Colon (tissue), 2 donors: Measurements from ENCODE around the gene PEAR1.
"Not testable (repeated sequence)": the region's sequence is repeated elsewhere in the genome, so short reads cannot be mapped to it uniquely, and the experiment has no call there.

Experiments
- FAIRE-seq: peaks from 2 replicates; lab custom pipeline; 2012; peaks lifted over from hg19 to GRCh38; lab: Jason Lieb, UNC
- donor health status: control.
- donor health status: control.

PEAR1 gene

DNA sequence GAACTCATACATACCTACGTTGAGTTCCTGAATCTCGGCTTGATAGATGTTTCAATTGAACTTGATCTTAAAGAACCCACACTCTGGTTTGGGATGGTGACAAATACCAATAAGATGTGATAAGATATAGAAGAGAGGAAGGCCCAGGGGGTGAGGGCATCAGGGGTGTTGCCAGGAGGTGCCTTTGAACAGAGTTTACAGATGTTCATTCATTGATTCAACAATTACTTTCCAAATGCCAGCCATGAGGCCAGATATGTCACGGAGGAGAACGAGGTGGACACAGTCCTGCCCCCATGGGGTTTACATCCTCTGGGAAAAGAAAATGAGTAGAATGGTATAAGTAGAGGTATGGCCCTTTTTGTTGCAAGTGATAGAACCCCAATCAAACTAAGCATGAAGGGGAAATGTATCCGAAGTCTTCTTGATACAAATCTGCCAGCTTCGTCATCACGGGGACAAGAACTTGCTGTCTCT, 27.6 kb downstream of the PEAR1 start:
- FAIRE-seq = no peak

DNA sequence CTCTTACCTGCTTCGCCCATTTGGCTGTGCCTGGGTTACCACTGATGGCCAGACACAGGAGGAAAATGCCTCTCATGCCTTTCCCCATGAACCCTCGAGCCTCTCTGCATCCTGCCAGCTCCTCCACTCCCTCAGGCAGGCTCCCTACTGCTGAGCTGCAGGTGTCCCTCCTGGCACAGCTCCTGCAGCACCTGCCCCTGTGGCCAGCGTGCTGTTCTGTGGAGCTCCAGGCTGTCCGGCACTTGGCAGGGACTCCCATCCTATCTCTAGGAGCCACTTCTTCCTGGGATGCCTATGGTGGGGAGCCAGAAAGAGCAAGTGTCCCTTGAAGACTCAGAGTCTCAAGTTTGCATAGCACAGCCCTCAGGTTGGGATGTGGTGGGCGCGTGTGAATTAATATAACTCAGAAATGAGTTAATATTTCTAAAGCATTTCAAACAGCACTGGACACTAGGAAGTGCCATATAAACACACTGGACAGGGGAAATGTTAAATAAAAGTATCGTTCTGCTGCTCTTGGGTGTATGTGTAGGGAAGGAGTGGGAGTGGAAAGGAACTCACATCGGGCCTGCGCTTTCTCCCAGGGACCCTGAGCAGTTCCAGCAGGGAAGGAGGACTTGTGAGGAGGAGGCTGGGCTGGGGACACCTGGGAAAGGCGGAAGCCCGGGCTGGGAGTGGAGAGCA, 29.6 kb downstream of the PEAR1 start:
- no peak for FAIRE-seq

DNA sequence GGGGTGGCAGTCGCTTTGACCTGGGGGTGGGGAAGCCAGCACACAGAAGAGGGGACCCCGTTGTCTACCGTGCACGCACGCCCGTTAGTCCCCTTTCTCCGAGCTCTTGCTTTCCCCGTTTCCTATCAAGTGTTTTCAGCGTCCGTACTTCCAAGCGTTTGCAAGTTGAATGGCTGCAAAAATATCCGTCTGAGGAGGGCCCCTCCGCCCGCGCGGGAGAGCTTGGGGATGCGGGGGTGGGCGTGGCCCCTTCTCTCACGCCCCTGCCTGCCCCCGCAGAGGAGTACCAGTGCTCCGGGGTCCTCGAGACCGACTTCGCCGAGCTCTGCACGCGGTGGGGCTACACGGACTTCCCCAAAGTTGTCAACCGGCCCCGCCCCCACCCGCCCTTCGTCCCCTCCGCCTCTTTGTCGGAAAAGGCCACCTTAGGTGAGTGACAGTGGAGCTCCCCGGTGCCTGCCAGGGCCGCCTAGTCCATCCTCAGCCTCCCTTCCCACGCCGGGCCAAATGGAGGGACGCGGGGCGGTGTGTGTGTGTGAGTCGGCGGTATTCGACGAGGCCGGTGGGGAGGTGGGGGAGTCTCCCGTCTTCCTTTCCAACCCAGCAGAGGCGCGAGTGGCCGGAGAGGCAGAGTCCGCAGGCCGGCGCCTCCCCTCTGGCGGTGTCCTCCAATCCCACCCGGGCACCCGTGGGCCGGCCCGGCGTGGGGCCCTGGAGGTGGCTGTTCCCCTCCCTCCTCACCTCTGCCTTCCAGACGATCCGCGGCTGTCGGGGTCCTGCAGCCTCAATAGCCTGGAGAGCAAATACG, 30.4 kb downstream of the PEAR1 start:
- no peak for FAIRE-seq

DNA sequence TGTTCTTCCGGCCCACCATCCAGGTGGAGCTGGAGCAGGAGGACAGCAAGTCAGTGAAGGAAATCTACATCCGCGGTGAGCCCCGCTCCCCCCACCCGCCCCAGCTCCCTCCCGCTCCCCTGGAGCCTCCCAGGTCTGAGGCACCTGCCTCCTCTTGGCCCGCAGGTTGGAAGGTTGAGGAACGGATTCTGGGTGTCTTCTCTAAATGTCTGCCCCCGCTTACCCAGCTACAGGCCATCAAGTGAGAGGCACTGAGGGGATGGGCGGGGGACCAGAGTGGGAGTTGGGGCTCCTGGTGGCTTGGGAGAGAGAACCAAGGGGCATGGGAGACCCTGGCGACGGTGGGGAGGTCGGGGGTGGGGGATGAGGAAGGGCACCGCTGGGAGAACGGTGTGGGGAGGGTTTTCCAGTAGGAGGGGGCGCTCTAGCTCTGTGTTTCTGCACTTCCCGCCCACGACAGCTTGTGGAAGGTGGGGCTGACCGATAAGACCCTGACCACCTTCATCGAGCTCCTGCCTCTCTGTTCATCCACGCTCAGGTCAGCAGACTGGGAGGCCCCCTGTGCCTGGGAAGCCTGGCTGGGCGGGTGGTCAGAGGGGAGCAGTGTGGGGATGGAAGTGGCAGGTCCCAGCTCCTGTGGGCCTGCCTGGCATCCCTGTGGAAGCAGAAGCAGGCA, 31.1 kb downstream of the PEAR1 start:
- FAIRE-seq = no peak

DNA sequence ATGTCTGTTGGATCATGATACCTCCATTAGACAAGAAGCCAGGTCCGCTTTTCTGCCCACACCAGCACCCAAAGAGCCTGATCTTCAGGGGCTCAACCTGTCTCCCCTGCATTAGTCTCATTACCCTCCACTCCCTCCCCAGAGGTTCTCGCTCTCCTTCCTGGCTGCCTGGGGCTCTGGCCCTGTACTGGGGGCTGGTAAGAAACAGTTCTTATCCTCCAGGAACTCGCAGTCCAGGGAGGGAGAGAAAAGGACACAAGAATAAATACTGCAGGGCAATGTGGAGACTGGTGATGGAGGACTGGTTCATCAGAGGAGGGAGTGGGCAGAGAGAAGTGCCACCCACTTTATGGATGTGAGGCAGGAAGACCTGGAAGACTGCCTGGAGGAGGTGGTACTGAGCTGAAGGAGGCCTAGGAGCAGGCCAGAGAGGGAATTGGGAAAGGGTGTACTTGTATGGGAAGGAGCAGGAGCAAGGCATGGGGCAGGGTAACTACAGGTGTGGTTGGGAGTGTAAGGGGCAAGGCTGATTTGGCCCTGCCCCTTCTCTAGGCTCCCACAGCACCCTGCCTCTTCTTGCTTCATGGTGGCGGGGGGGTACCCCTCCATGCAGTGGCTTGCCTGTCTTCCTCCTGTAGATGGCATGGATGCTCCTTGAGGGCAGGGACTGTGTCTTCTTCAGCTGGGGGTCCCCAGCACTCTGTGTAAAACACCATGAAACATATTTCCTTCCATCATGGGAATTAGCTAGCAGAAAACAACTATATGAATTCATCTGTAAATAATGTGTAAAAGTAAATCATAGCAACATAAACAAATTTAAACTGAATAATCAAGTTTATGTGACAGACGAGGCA, 31.9 kb downstream of the PEAR1 start:
- no peak for FAIRE-seq

DNA sequence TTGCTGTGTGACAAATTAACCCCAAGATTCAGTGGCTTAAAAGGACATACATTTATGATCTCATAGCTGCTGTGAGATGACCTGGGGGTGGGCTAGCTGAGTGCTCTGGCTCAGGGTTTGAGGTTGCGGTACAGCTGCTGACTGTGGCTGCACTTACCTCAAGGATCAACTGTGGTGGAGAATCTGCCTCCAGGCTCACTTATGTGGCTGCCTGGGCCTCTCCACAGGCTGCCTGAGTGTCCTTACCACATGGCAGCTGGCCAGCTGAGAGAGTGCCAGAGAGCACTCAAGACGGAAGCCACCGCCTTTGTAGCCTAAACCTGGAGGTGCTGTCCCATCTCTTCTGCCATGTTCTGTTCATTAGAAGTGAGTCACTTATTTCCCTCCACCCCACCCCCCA, 32.7 kb downstream of the PEAR1 start:
- FAIRE-seq = no peak

DNA sequence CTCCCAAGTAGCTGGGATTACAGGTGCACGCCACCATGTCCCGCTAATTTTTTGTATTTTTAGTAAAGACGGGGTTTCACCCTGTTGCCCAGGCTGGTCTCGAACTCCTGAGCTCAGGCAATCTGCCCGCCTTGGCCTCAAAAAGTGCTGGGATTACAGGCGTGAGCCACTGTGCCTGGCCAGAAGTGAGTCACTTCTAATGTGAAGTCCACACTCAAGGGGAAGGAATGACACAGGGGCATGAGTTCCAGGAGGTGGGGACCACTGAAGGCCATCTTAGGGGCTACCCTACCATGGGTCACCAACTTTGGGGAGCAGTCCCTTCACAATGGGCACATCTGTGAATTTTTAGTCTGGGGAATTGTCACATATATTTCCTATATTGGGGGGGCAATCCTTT, 33.2 kb downstream of the PEAR1 start:
- FAIRE-seq = not testable (repeated sequence)

DNA sequence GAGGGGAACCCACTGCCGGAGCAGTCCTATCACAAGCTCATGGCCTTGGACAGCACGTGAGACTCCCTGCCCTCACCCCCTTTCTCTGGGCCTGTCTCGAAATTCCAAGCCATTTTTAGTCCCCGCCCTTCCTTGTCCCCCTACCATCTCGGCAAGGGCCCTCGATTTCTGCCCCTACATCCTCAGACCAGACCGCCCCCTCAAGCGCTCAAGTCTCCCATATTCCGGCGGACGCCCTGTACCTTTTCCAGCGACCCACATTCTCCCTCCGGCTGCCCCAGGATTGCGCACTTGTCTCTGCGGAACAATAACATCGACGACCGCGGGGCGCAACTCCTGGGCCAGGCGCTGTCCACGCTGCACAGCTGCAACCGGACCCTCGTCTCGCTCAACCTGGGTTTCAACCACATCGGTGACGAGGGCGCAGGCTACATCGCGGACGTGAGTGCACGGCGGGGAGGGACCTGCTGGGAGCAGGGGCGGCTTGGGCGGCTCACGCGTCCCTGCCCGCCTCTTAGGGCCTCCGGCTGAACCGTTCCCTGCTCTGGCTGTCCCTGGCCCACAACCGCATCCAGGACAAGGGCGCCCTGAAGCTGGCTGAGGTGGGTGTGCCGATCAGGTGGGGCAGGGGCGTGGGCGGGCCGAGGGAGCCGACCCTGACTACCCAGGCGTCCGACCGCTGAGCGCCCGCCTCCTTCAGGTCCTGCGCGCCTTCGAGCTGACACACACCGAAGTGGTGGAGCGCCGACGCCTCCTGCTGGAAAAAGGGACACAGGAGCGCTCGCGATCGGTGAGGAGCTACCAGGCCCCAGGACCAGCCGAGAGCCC, 33.9 kb downstream of the PEAR1 start:
- FAIRE-seq = no peak

DNA sequence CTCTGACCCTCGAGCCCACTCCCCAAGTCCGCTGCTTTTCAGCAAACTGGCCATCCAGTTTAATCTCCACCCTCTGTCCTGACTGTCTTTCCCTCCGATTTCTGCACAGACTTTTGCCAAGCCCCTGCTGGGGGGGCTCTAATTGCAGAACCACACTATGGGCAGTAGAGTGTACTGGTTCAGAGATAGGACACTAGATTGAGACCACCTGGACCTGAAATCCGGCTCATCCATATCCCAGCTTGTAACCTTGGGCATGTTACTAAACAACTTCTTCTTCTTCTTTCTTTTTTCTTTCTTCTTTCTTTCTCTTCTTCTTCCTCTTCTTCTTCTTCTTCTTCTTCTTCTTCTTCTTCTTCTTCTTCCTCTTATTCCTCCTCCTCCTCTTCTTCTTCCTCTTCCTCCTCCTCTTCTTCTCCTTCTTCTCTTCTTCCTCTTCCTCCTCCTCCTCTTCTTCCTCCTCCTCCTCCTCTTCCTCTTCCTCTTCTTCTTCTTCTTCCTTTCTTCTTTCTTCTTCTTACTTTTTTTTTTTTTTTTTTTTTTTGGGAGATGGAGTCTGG, 34.6 kb downstream of the PEAR1 start:
- no peak for FAIRE-seq

DNA sequence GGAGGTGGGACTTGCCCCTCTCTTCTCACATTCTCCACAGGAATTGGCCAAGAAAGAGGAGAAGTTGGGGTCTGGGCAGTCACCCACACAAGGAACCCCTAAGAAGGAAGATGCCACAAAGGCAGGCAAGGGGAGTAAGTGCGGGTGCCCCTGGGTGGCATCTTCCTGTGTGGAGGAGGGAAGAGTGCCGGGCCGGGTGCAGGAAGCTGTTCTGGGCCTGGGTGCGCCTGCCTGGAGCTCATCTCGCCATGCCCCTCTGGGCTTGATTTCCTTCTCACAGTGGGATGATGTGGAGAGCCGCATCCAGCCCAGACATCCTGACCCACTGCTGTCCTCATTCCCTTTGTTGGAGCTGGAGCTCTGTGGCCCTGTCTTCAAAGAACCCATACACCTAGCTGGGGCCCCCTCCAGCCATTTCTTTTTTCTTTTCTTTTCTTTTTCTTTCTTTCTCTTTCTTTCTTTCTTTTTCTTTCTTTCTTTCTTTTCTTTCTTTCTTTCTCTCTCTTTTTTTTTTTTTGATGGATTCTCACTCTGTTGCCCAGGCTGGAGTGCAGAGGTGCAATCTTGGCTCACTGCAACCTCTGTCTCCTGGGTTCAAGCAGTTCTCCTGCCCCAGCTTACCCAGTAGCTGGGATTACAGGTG, 36.2 kb downstream of the PEAR1 start:
- no peak for FAIRE-seq

DNA sequence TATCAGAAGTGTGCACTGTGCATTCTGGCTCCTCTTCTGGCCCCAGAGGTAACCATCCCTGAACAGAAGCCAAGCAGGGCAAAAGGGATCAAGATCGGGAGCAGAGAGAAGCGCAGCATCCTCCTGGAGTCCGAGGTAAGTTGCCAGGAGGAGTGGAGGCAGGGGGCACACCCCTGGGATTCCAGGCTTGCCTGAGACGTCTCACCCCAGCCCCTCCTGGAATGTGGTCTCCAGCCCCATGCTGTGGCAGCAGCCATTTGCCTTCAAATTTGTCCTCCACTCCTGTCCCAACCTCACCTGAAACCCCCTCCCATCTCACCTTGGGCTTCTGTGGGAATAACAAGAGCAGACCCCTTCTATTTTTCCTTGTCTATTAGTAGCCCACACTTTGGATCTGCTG, 37.0 kb downstream of the PEAR1 start:
- no peak for FAIRE-seq

DNA sequence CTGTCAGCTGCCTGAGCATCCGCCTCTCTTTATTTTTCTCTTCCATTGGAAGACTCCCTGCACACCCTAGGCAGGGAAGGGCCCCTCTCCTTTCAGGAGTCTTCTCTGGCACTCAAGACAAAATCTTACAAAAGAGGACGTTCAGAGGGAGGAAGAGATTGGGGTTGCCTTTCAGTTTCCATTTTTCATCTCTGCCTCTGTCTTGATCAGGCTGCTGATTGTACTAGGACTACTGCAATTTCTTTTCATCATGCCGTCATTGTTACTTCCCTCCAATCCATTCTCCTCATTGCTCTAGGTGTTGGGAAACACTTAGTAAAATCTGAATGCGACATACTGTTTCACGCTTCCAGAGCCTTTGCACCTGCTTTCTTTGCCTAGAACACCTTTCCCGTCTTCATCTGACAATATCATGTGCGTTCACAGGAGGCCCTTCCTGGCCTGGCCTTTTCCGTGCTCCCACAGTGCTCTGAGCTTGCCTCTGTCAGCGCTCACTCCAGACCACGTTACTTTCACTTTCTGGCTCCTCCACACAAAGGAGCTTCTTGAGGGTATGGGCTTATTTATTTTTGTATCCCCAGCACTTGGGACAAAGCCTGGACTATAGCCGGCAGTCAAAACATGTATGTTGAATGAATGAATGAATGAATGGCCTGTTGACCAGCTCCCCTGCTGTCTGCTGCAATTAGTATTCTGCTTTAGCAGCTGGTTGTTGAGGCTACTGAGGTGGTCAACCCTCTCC, 37.9 kb downstream of the PEAR1 start:
- no peak for FAIRE-seq

DNA sequence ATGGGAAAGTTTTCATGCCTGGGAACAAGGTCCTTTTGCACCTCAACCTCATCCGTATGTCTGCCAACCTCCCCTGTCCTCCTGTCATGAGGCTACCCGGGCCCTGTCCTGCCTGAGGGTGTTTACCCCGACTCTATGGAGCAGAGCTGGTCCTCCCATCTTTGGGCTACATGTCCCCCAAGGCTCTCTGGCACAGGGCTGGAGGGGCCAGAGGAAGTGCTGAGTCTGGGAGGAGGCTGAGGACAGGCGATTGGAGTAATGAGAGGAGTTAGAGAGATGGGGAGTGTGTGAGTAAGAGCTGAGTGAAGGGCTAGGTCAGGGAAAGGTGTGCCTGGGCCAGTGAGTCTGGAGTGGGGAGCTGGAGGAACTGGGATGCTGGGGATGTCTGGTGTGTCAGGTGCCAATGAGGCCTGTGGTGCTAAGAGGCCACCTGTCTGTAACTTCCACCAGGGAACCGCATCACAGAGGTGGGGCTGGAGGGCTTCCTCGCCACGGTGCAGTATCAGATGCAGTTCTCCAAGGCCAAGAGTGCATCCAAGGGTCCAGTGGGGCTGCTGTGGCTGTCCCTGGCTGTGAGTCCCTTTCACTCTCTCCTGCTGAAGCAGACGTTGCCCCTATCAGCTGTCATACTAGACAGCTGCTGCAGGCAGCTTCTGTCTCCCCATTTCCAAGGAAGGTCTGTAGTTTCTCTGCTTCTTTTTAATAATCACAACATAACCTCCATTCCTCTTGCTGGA, 38.6 kb downstream of the PEAR1 start:
- no peak for FAIRE-seq

DNA sequence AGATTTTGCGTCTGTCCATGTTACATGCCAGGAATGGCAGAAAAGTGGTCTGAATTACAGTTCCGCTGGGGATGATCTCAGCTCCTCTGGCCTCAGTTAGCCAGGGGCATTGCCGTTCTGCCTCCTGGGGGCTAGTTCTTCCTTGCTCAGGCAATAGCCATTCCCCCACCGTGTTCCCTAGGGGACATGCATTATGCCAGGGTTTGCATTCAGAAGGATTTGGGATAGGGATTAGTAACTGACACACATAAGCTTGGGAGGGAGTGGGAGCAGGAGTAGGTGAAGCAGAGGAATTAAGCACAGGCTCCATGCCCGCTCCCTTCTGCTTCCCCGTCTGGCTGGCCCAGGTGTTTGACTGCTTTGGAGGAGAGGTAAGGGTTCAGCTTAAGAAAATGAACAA, 39.6 kb downstream of the PEAR1 start:
- FAIRE-seq = no peak

DNA sequence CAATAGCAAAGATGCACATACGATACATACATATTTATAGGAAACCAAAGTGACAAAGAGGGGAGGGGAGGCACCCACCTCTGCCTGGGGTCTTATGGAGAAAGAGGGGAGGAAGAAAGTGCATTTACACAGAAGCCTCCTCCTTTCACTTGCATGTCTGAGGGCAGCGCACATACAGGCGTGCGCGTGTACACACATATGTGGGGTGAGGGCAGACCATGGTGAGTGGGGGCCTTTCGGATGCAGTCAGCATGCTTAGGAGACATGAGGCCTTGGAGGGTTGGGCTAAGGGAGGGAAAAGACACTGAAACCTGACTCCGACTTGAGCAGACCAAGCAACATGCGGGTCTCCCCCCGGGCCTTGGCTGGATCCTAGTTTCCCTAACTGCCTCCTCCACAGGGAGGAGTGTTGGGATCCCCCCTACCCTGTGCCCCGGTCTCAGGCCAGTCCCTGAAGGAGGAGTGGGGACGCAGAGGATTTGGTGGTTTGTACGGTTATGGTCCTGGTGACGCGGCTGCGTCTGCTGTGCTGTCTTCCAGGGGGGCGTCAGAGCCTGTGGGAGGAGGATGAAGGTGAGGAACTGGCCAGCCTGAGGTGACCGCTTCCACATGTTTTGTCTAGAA, 42.1 kb downstream of the PEAR1 start:
- FAIRE-seq = no peak

DNA sequence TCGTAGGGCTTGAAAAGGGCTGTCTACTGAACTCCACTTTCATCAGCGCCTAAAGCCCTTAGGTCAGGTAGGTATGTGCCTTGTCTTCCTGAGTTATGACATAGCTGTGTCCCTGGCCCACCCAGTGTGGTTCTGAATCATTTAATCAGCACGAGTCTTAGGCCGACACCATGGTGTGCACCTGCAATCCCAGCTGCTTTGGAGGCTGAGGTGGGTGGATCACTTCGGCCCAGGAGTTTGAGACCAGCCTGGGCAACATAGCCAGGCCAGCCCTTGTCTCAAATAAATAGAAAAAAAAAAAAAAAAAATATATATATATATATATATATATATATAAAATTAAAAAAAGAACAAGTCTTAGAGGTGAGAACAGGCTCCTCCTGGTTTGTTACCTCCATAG, 42.7 kb downstream of the PEAR1 start:
- FAIRE-seq = no peak

DNA sequence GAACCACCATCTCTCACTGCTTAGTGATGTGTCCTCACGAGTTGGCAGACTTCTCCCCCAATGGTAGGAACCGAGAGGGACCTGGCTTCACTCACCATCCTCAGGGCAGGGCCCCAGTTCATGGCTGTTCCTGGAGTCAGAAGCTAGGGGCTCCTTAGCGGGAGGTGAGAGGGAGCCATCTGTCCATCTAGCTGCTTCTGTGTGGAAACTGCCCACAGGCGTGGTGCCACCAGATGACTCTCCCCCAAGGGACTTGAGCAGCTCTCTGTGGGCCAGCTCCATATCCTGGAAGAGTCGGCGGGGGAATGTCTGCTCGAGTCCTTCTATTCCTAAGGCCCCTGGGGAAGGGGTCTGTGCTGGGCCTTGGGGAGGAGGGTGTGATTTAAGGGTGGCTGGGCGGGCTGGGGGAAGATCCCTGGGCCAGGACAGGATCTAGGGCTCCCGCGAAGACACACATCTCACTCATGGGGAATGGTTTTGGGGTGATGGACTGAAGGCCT, 43.3 kb downstream of the PEAR1 start:
- no peak for FAIRE-seq

DNA sequence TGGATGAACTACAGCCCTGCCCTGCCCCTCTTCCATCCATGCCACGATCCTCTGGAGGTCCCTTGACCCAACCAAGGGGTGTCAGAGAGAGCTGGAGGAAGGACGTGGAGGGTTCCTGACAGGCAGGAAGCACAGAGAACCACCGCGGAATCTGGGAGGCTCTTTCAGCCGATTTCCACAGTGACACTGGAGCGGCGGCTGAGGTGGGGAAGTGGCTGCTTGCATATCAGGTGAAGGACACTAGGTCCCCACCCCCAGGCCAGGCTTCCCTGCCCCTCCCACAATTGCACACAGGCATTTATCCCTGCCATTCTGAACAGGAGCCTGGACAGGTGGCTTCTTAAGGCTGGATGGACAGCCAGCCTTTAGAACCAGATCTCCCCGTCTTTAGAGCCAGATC, 44.4 kb downstream of the PEAR1 start:
- FAIRE-seq = no peak
